H1 (cell line): ENCODE results near the gene HSPA4. TPM values are rescaled to one million over a fixed set of nuclear protein-coding genes. Genes with fewer than 3 reads are reported as not detected.

Experiments
- CTCF ChIA-PET: fragments of 300-600 bp; sonication (Branson Sonifier 250); formaldehyde crosslinking; loops from one replicate; lab custom pipeline; 2021; ENCODE audit not compliant: partially characterized antibody; lab: Charles Lee
- POLR2A ChIA-PET: fragments of 300-600 bp; sonication (Branson Sonifier 250); formaldehyde crosslinking; loops from one replicate; lab custom pipeline; 2021; ENCODE audit warnings: inconsistent platforms; ENCODE audit not compliant: partially characterized antibody; lab: Charles Lee
- DNase-seq, 2 experiments: peaks; one replicate each; pipeline versions ENCODE4 v3.0.0 to v3.0.0-alpha.2; 2010 to 2022; ENCODE audit warnings: low spot score in 2 of 2, low read depth in 1 of 2, mixed read lengths in 1 of 2
- FAIRE-seq: peaks from 2 replicates; lab custom pipeline; 2011; peaks lifted over from hg19 to GRCh38; lab: Jason Lieb, UNC
- H2AFZ ChIP-seq: 2 replicates; pipeline ENCODE4 v1.8.1; 2012; ENCODE audit warnings: low read length, inconsistent platforms
- H2AK5ac ChIP-seq: 2 replicates; pipeline ENCODE4 v1.6.1; 2013; ENCODE audit warnings: low read depth, low read length
- H2BK120ac ChIP-seq: replicated peaks from 2 replicates; pipeline ENCODE3; 2013; ENCODE audit warnings: low read depth, low read length, inconsistent platforms
- H2BK12ac ChIP-seq: 2 replicates; pipeline ENCODE4 v1.6.1; 2013; ENCODE audit warnings: low read depth, low read length
- H2BK15ac ChIP-seq: 2 replicates; pipeline ENCODE4 v1.6.1; 2013; ENCODE audit warnings: low read length
- H2BK20ac ChIP-seq: 2 replicates; pipeline ENCODE4 v1.6.1; 2013; ENCODE audit warnings: low read length
- H2BK5ac ChIP-seq: 2 replicates; pipeline ENCODE4 v1.6.1; 2013; ENCODE audit warnings: low read depth, low read length
- H3K14ac ChIP-seq: 2 replicates; pipeline ENCODE4 v1.6.1; 2013; ENCODE audit warnings: inconsistent platforms; ENCODE audit not compliant: insufficient read length
- H3K18ac ChIP-seq: 2 replicates; pipeline ENCODE4 v1.6.1; 2013; ENCODE audit warnings: low read length; ENCODE audit errors: extremely low read depth
- H3K23ac ChIP-seq: 2 replicates; pipeline ENCODE4 v1.6.1; 2013; ENCODE audit warnings: inconsistent platforms; ENCODE audit not compliant: insufficient read length
- H3K23me2 ChIP-seq: 2 replicates; pipeline ENCODE4 v1.6.1; 2013; ENCODE audit warnings: low read depth, low read length
- H3K27ac ChIP-seq: 2 replicates; pipeline ENCODE4 v1.6.1; 2011; ENCODE audit warnings: low read depth, low read length, inconsistent platforms
- H3K27me3 ChIP-seq, 4 experiments: replicated peaks in 1 of 4; 1 replicate in 1 of 4; 2 replicates in 3 of 4; pipeline versions ENCODE4 v1.6.1 to v1.8.1; 2011 to 2013; ENCODE audit warnings: low read length in 3 of 4, mild to moderate bottlenecking in 3 of 4, inconsistent platforms in 2 of 4, mixed read lengths in 2 of 4, moderate library complexity in 1 of 4; ENCODE audit not compliant: control insufficient read depth in 3 of 4, insufficient read depth in 3 of 4; ENCODE audit errors: extremely low read depth in 1 of 4
- H3K36me3 ChIP-seq, 4 experiments: 2 replicates each; pipeline versions ENCODE4 v1.6.1 to v1.8.1; 2011 to 2013; ENCODE audit warnings: mild to moderate bottlenecking in 4 of 4, low read length in 3 of 4, moderate library complexity in 2 of 4, control low read depth in 1 of 4, inconsistent platforms in 1 of 4; ENCODE audit not compliant: insufficient read depth in 4 of 4, control insufficient read depth in 2 of 4
- H3K4ac ChIP-seq: replicated peaks from 2 replicates; pipeline ENCODE3; 2013; ENCODE audit warnings: low read length, low read depth, mixed read lengths, inconsistent platforms; ENCODE audit not compliant: insufficient read length
- H3K4me1 ChIP-seq, 4 experiments: replicated peaks in 1 of 4; 1 replicate in 1 of 4; 2 replicates in 3 of 4; pipeline versions ENCODE4 v1.6.1 to v1.8.1; 2011 to 2013; ENCODE audit warnings: low read length in 3 of 4, inconsistent platforms in 2 of 4, mixed read lengths in 1 of 4; ENCODE audit not compliant: insufficient read depth in 4 of 4, control insufficient read depth in 3 of 4
- H3K4me2 ChIP-seq, 2 experiments: 2 replicates each; pipeline versions ENCODE4 v1.6.1 to v1.8.1; 2011 to 2013; ENCODE audit warnings: low read depth in 2 of 2, low read length in 2 of 2, control low read depth in 1 of 2, inconsistent platforms in 1 of 2, mild to moderate bottlenecking in 1 of 2; ENCODE audit not compliant: insufficient read depth in 1 of 2
- H3K4me3 ChIP-seq, 4 experiments: fragments of 200-600, 300-600 bp in 1 of 4; sonication (generic), shearing (Covaris generic), sonication (Bioruptor Twin) in 1 of 4; 2 replicates each; pipeline versions ENCODE4 v1.5.1 to v1.8.1; 2011 to 2016; ENCODE audit warnings: low read length in 4 of 4, low read depth in 3 of 4, control low read depth in 2 of 4, inconsistent platforms in 2 of 4, mild to moderate bottlenecking in 2 of 4, mixed read lengths in 1 of 4, moderate library complexity in 1 of 4; ENCODE audit not compliant: insufficient read depth in 2 of 4; ENCODE audit errors: extremely low read depth in 1 of 4
- H3K56ac ChIP-seq: replicated peaks from 2 replicates; pipeline ENCODE3; 2013; ENCODE audit warnings: low read depth, mild to moderate bottlenecking, mixed read lengths, low read length, inconsistent platforms; ENCODE audit not compliant: insufficient read length
- H3K79me1 ChIP-seq: 2 replicates; pipeline ENCODE4 v1.6.1; 2013; ENCODE audit warnings: low read depth, low read length, control low read depth
- H3K79me2 ChIP-seq, 2 experiments: 2 replicates each; pipeline versions ENCODE4 v1.6.1 to v1.8.1; 2012 to 2013; ENCODE audit warnings: low read length in 2 of 2, mild to moderate bottlenecking in 2 of 2, inconsistent platforms in 1 of 2; ENCODE audit not compliant: insufficient read depth in 2 of 2, control insufficient read depth in 1 of 2
- H3K9ac ChIP-seq, 4 experiments: replicated peaks in 1 of 4; 1 replicate in 1 of 4; 2 replicates in 3 of 4; pipeline versions ENCODE4 v1.6.1 to v1.8.1; 2011 to 2013; ENCODE audit warnings: low read depth in 3 of 4, low read length in 3 of 4, control low read depth in 2 of 4, mild to moderate bottlenecking in 2 of 4, moderate library complexity in 2 of 4, inconsistent platforms in 1 of 4; ENCODE audit errors: extremely low read depth in 1 of 4
- H3K9me3 ChIP-seq, 2 experiments: 2 replicates each; pipeline versions ENCODE4 v1.6.1 to v1.8.1; 2012 to 2013; ENCODE audit warnings: mild to moderate bottlenecking in 2 of 2, moderate library complexity in 2 of 2, control low read depth in 1 of 2, inconsistent platforms in 1 of 2, low read depth in 1 of 2, low read length in 1 of 2, mixed read lengths in 1 of 2; ENCODE audit not compliant: insufficient read depth in 2 of 2
- H4K20me1 ChIP-seq, 2 experiments: replicated peaks in 1 of 2; 2 replicates each; pipeline versions ENCODE3 to v1.8.1; 2011 to 2013; ENCODE audit warnings: inconsistent platforms in 2 of 2, low read length in 2 of 2, mild to moderate bottlenecking in 1 of 2; ENCODE audit not compliant: insufficient read depth in 2 of 2, control insufficient read depth in 1 of 2
- H4K5ac ChIP-seq: 2 replicates; pipeline ENCODE4 v1.6.1; 2013; ENCODE audit warnings: low read length, low read depth, mixed read lengths, inconsistent platforms; ENCODE audit not compliant: insufficient read length
- H4K8ac ChIP-seq: 2 replicates; pipeline ENCODE4 v1.8.0; 2013; ENCODE audit warnings: mild to moderate bottlenecking, moderate library complexity, low read length, inconsistent platforms; ENCODE audit not compliant: insufficient read depth; ENCODE audit errors: extremely low read depth
- H4K91ac ChIP-seq: replicated peaks from 2 replicates; pipeline ENCODE3; 2013; ENCODE audit warnings: low read length, mixed read lengths, inconsistent platforms; ENCODE audit not compliant: insufficient read length
- FOSL1 ChIP-seq: IDR thresholded peaks from 2 replicates; pipeline ENCODE4 v1.6.1; 2011; ENCODE audit warnings: mild to moderate bottlenecking, low read depth, low read length, moderate library complexity; ENCODE audit not compliant: insufficient read depth
- RBBP5 ChIP-seq: IDR thresholded peaks from 2 replicates; pipeline ENCODE4 v1.7.1; 2012; ENCODE audit warnings: low read depth, mild to moderate bottlenecking, inconsistent platforms, low read length, moderate library complexity, borderline replicate concordance
- TEAD4 ChIP-seq: IDR thresholded peaks from 2 replicates; pipeline ENCODE4 v1.6.1; 2012; ENCODE audit warnings: low read depth, low read length, inconsistent platforms, mixed read lengths
- WGBS, 2 experiments: shearing (Covaris generic) in 1 of 2; methylation state at CpG; one replicate each; pipeline versions ENCODE4 v1.1.6 to v1.1.7; 2013 to 2015; ENCODE audit warnings: low lambda C conversion rate in 2 of 2, mixed read lengths in 2 of 2, inconsistent platforms in 1 of 2, low coverage in 1 of 2, missing lambda C conversion rate in 1 of 2; ENCODE audit not compliant: insufficient replicate concordance in 2 of 2, insufficient coverage in 1 of 2, insufficient read length in 1 of 2; ENCODE audit errors: extremely low coverage in 1 of 2, missing lambda C conversion rate in 1 of 2; 5-methylcytosine and 5-hydroxymethylcytosine counted together
- polyA plus RNA-seq, 7 experiments: library from polyadenylated mRNA; depleted of rRNA in 3 of 7; stranded (reverse) in 5 of 7; unstranded in 2 of 7; fragments of >200 nt in 5 of 7; fragments of 200-250 nt in 2 of 7; gene quantifications; 1 replicate in 5 of 7; 2 replicates in 1 of 7; 4 replicates in 1 of 7; pipeline versions ENCODE4 v1.2.1 to v1.2.3, GENCODE V29; 2011 to 2013; ENCODE audit warnings: missing spikeins in 2 of 7, mixed read lengths in 2 of 7
- total RNA-seq: library from RNA; stranded (reverse); fragmentation: NEBNext Ultra II Directional; extraction: Animal tissue kit (Norgen Biotek cat#: 25700); gene quantifications from 2 replicates; pipeline ENCODE4 v1.2.1, GENCODE V29; 2021

Gene HSPA4
- total and polyA plus RNA-seq, 2 of the 8 experiments (the other 6 are each of a cell fraction or from before 2014, with no cell fraction given): 28.9 to 445 TPM

GRCh38 chr5:133150909-133151544 is 99.2 kb downstream of the HSPA4 start:
- no peaks in the 10 kb centered on the region for H3K27me3 ChIP-seq
- H2AK5ac ChIP-seq: no peak overlapping the region
- no peaks in the 10 kb centered on the region for H3K23me2 ChIP-seq
- ChIA-PET CTCF (interaction anchor here (0.6 to 1.2 kb wide), 3 partner anchors 10 to 59 kb away, joined by 3 to 4 read pairs (median 3); no protein-coding TSS in a partner anchor), POLR2A (no interaction called here)
- no peak for FAIRE-seq
- no peaks in the 10 kb centered on the region for H4K20me1 ChIP-seq
- H3K23ac ChIP-seq: no peak overlapping the region
- no peak overlapping the region for H2BK20ac ChIP-seq
- H2BK5ac ChIP-seq: no peak overlapping the region
- no peak overlapping the region for H3K4ac ChIP-seq
- no peak overlapping the region for H3K18ac ChIP-seq
- no peak for DNase-seq
- H3K9me3 ChIP-seq: no peaks in the 10 kb centered on the region
- H3K79me1 ChIP-seq: no peaks in the 10 kb centered on the region
- H2BK12ac ChIP-seq: no peak overlapping the region
- H2AFZ ChIP-seq: no peak overlapping the region
- WGBS, 2 experiments: 87% methylated on average over 6 of the region's 6 CpGs; no CpG with 5 or more reads in 1 of the 2 experiments
- no peaks in the 10 kb centered on the region for H3K79me2 ChIP-seq
- H4K8ac ChIP-seq: no peak overlapping the region
- no peak overlapping the region for H3K56ac ChIP-seq
- H4K5ac ChIP-seq: no peak overlapping the region
- no peak overlapping the region for H2BK120ac ChIP-seq
- H3K36me3 ChIP-seq: no peaks in the 10 kb centered on the region
- no peak overlapping the region for H2BK15ac ChIP-seq
- no peak overlapping the region for H3K9ac ChIP-seq
- no peak overlapping the region for H3K14ac ChIP-seq
- no peak overlapping the region for H3K4me2 ChIP-seq
- TF ChIP-seq TEAD4: no peak
- TF ChIP-seq FOSL1: no peak
- no peak for TF ChIP-seq RBBP5
- TF ChIP-seq, all 59 proteins: peak for 0
- Histone ChIP-seq H3K27ac (no peak overlapping the region), H3K4me1 (no peaks in the 10 kb centered on the region), H4K91ac (no peak overlapping the region), H3K4me3 (no peak overlapping the region)
